ENCODE measurements around the gene CHST12.

- TF ChIP-seq CTCF (IDR thresholded peaks at IDR 0.05; ENCODE audit: low read depth, low read length): no peak
- no peak for TF ChIP-seq POLR2A (IDR thresholded peaks at IDR 0.05; ENCODE audit: extremely low read depth, insufficient read length)
- no peak for TF ChIP-seq MAX (IDR thresholded peaks at IDR 0.05; ENCODE audit: low read depth, low read length)
- TF ChIP-seq MYC (IDR thresholded peaks at IDR 0.05; ENCODE audit: low read depth, low read length): no peak
These were observed 30.5 kb downstream of the CHST12 start for GRCh38 chr7:2433713-2434550.
